Fibroblast of lung (primary cell): ENCODE results near the gene TNP2. TPM values are rescaled to one million over a fixed set of nuclear protein-coding genes. Genes with fewer than 3 reads are reported as not detected.
"Not testable (repeated sequence)": the region's sequence is repeated elsewhere in the genome, so short reads cannot be mapped to it uniquely, and the experiment has no call there.

Source experiments
- DNase-seq, 2 donors: peaks; one replicate each; pipeline versions ENCODE4 v3.0.0 to v3.0.0-alpha.2; 2010; ENCODE audit warnings: low read depth in 2 of 2
- H2AFZ ChIP-seq: 2 replicates; pipeline ENCODE4 v1.5.1; 2012; ENCODE audit warnings: low read length, control low read depth, inconsistent platforms
- H3K27ac ChIP-seq: 2 replicates; pipeline ENCODE4 v1.5.1; 2011; ENCODE audit warnings: low read length, control low read depth; ENCODE audit not compliant: insufficient read depth
- H3K27me3 ChIP-seq: 2 replicates; pipeline ENCODE4 v1.5.1; 2011; ENCODE audit warnings: mild to moderate bottlenecking, low read length; ENCODE audit not compliant: control insufficient read depth, insufficient read depth
- H3K36me3 ChIP-seq: 2 replicates; pipeline ENCODE4 v1.5.1; 2011; ENCODE audit warnings: low read length; ENCODE audit not compliant: control insufficient read depth, insufficient read depth
- H3K4me1 ChIP-seq: 2 replicates; pipeline ENCODE4 v1.5.1; 2011; ENCODE audit warnings: low read length; ENCODE audit not compliant: control insufficient read depth, insufficient read depth; ENCODE audit errors: extremely low read depth
- H3K4me2 ChIP-seq: 2 replicates; pipeline ENCODE4 v1.5.1; 2011; ENCODE audit warnings: low read length, control low read depth; ENCODE audit not compliant: insufficient read depth; ENCODE audit errors: extremely low read depth
- H3K4me3 ChIP-seq, 4 experiments: fragments of 200-600 bp in 1 of 4; sonication (generic) in 1 of 4; replicated peaks in 1 of 4; 2 replicates each; pipeline ENCODE4 v1.5.1; 2011 to 2016; ENCODE audit warnings: low read length in 4 of 4, low read depth in 3 of 4, mild to moderate bottlenecking in 3 of 4, control low read depth in 2 of 4, inconsistent platforms in 1 of 4, mixed read lengths in 1 of 4; ENCODE audit not compliant: insufficient read depth in 1 of 4; ENCODE audit errors: control extremely low read depth in 1 of 4
- H3K79me2 ChIP-seq: 2 replicates; pipeline ENCODE4 v1.5.1; 2012; ENCODE audit warnings: mild to moderate bottlenecking, low read length, inconsistent platforms; ENCODE audit not compliant: control insufficient read depth, insufficient read depth
- H3K9ac ChIP-seq: 2 replicates; pipeline ENCODE4 v1.5.1; 2011; ENCODE audit warnings: mild to moderate bottlenecking, low read length, control low read depth; ENCODE audit not compliant: insufficient read depth
- H3K9me3 ChIP-seq: 2 replicates; pipeline ENCODE4 v1.5.1; 2012; ENCODE audit warnings: low read depth, low read length; ENCODE audit not compliant: control insufficient read depth, insufficient read depth
- H4K20me1 ChIP-seq: 2 replicates; pipeline ENCODE4 v1.5.1; 2011; ENCODE audit warnings: low read length; ENCODE audit not compliant: control insufficient read depth, insufficient read depth; ENCODE audit errors: extremely low read depth
- EZH2 ChIP-seq: IDR thresholded peaks from 2 replicates; pipeline ENCODE4 v1.5.1; 2012; ENCODE audit warnings: low read length, control low read depth, mild to moderate bottlenecking; ENCODE audit errors: missing control alignments
- polyA plus RNA-seq, 2 donors: library from polyadenylated mRNA; depleted of rRNA in 1 of 2; stranded (reverse) in 1 of 2; unstranded in 1 of 2; fragments of >200 nt; gene quantifications; 2 replicates each; pipeline ENCODE4 v1.2.1, GENCODE V29; 2011 to 2012; ENCODE audit warnings: missing spikeins in 1 of 2
- total RNA-seq: library from RNA; depleted of rRNA; stranded (reverse); fragments of >200 nt; gene quantifications from 2 replicates; pipeline ENCODE4 v1.2.1, GENCODE V29; 2014
- TF ChIP-seq, protein P1 (sequence below), 2 donors: IDR thresholded peaks in 1 of 2; conservative IDR thresholded peaks in 1 of 2; 1 replicate in 1 of 2; 2 replicates in 1 of 2; pipeline ENCODE4 v1.5.1; 2011 to 2012; ENCODE audit warnings: low read length in 2 of 2, control low read depth in 1 of 2, inconsistent platforms in 1 of 2, low read depth in 1 of 2, mild to moderate bottlenecking in 1 of 2

Gene TNP2
- total and polyA plus RNA-seq, 2 donors (not counting 1 experiment from before 2014, with no cell fraction given), result not detected

DNA sequence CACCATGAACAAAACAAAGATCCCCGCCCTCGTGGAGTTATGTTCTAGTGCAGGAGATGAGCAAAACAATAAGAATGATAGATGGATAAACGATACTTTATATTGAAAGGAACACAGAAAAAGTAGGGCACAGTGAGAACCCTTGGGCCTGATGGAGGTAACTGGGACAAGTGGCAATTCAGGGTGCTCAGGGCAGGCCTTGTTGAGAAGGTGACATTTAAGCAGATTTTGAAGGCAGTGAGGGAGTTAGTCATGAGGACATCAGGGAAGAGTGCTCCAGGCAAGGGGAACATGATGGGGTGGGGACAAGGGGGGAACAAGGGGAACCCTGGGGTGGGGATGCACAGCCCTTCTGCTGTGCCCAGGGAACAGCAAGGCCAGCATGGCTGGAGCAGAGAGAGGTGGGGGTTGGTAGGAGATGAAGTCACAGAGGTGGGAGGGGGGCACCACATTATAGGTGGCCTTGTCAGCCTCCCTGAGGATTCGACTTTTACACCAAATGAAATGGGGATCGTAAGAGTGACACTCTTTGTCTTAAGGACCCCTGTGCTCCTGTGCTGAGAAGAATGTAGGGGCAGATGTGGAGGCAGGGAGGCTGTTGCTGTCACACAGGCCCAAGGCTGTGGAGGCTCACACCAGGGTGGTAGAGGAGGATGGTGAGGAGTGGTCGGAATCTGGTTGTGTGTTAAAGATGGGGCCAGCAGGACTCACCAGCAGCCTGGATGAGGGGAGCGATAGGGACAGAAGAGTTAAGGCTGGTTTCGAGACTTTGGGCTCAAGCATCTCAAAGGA, 21.2 kb upstream of the TNP2 start:
- H3K27ac ChIP-seq, result no peak overlapping the region
- H4K20me1 ChIP-seq, result no peaks in the 10 kb centered on the region
- no peaks in the 10 kb centered on the region for H3K9me3 ChIP-seq
- peaks cover 13% of the 10 kb centered on the region for H3K27me3 ChIP-seq
- no peaks in the 10 kb centered on the region for H3K36me3 ChIP-seq
- no peak for TF ChIP-seq EZH2
- TF ChIP-seq, protein P1, sequence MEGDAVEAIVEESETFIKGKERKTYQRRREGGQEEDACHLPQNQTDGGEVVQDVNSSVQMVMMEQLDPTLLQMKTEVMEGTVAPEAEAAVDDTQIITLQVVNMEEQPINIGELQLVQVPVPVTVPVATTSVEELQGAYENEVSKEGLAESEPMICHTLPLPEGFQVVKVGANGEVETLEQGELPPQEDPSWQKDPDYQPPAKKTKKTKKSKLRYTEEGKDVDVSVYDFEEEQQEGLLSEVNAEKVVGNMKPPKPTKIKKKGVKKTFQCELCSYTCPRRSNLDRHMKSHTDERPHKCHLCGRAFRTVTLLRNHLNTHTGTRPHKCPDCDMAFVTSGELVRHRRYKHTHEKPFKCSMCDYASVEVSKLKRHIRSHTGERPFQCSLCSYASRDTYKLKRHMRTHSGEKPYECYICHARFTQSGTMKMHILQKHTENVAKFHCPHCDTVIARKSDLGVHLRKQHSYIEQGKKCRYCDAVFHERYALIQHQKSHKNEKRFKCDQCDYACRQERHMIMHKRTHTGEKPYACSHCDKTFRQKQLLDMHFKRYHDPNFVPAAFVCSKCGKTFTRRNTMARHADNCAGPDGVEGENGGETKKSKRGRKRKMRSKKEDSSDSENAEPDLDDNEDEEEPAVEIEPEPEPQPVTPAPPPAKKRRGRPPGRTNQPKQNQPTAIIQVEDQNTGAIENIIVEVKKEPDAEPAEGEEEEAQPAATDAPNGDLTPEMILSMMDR (conservative IDR thresholded peaks at IDR 0.05 in 1 of 2, IDR thresholded peaks at IDR 0.05 in 1 of 2; ENCODE audit: low read depth in 1 of 2, low read length in 2 of 2), result no peak
- no peak overlapping the region for H3K4me3 ChIP-seq
- DNase-seq, result no peak
- H2AFZ ChIP-seq, result no peak overlapping the region
- H3K9ac ChIP-seq, result no peak overlapping the region
- H3K79me2 ChIP-seq, result no peaks in the 10 kb centered on the region
- H3K4me2 ChIP-seq, result no peak overlapping the region
- no peaks in the 10 kb centered on the region for H3K4me1 ChIP-seq

- H2AFZ ChIP-seq, H3K9me3 ChIP-seq, H3K4me2 ChIP-seq, H3K79me2 ChIP-seq, H3K27ac ChIP-seq, H3K9ac ChIP-seq, H3K4me1 ChIP-seq, DNase-seq, H3K4me3 ChIP-seq, H3K36me3 ChIP-seq, H4K20me1 ChIP-seq: not testable (repeated sequence)
- H3K27me3 ChIP-seq, result peaks cover 17% of the 10 kb centered on the region
Observed at GRCh38 chr16:11289696-11290095, 20.6 kb upstream of the TNP2 start.

- Histone ChIP-seq H2AFZ (no peak overlapping the region), H3K9ac (no peak overlapping the region), H3K79me2 (no peaks in the 10 kb centered on the region), H3K27me3 (peaks cover 17% of the 10 kb centered on the region), H3K9me3 (no peaks in the 10 kb centered on the region), H4K20me1 (no peaks in the 10 kb centered on the region), H3K4me1 (no peaks in the 10 kb centered on the region), H3K27ac (no peak overlapping the region), H3K4me3 (no peak overlapping the region), H3K36me3 (no peaks in the 10 kb centered on the region), H3K4me2 (no peak overlapping the region)
- DNase-seq, result no peak
- TF ChIP-seq EZH2, result no peak
- TF ChIP-seq, protein P1 (conservative IDR thresholded peaks at IDR 0.05 in 1 of 2, IDR thresholded peaks at IDR 0.05 in 1 of 2; ENCODE audit: low read depth in 1 of 2, low read length in 2 of 2), result no peak
Observed at GRCh38 chr16:11289202-11289601, 20.1 kb upstream of the TNP2 start.
